H1 (cell line): ENCODE results near the gene SPI1. TPM values are rescaled to one million over a fixed set of nuclear protein-coding genes. Genes with fewer than 3 reads are reported as not detected.

ENCODE experiments used
- BCL11A ChIP-seq, 2 experiments: IDR thresholded peaks; one replicate each; pipeline ENCODE4 v1.6.1; 2011; ENCODE audit warnings: low read depth in 2 of 2, low read length in 2 of 2, mild to moderate bottlenecking in 2 of 2
- BRCA1 ChIP-seq: IDR thresholded peaks from 2 replicates; pipeline ENCODE4 v1.6.1; 2012; ENCODE audit warnings: low read depth, low read length, improper control_type of control experiment
- CBX8 ChIP-seq: fragments of 300-800, 300-1000 bp; sonication (generic); IDR thresholded peaks from 2 replicates; pipeline ENCODE4 v1.7.1; 2016; ENCODE audit warnings: low read depth, low read length, borderline replicate concordance
- FOSL1 ChIP-seq: IDR thresholded peaks from 2 replicates; pipeline ENCODE4 v1.6.1; 2011; ENCODE audit warnings: mild to moderate bottlenecking, low read depth, low read length, moderate library complexity; ENCODE audit not compliant: insufficient read depth
- POU5F1 ChIP-seq: IDR thresholded peaks from 2 replicates; pipeline ENCODE4 v1.6.1; 2011; ENCODE audit warnings: low read depth, mild to moderate bottlenecking, low read length, moderate library complexity
- RBBP5 ChIP-seq: IDR thresholded peaks from 2 replicates; pipeline ENCODE4 v1.7.1; 2012; ENCODE audit warnings: low read depth, mild to moderate bottlenecking, inconsistent platforms, low read length, moderate library complexity, borderline replicate concordance
- polyA plus RNA-seq, 7 experiments: library from polyadenylated mRNA; depleted of rRNA in 3 of 7; stranded (reverse) in 5 of 7; unstranded in 2 of 7; fragments of >200 nt in 5 of 7; fragments of 200-250 nt in 2 of 7; gene quantifications; 1 replicate in 5 of 7; 2 replicates in 1 of 7; 4 replicates in 1 of 7; pipeline versions ENCODE4 v1.2.1 to v1.2.3, GENCODE V29; 2011 to 2013; ENCODE audit warnings: missing spikeins in 2 of 7, mixed read lengths in 2 of 7
- total RNA-seq: library from RNA; stranded (reverse); fragmentation: NEBNext Ultra II Directional; extraction: Animal tissue kit (Norgen Biotek cat#: 25700); gene quantifications from 2 replicates; pipeline ENCODE4 v1.2.1, GENCODE V29; 2021
- TF ChIP-seq, protein P1 (sequence below): IDR thresholded peaks from 2 replicates; pipeline ENCODE4 v1.6.1; 2012; ENCODE audit warnings: low read length, inconsistent platforms

The SPI1 gene
- total and polyA plus RNA-seq, 2 of the 8 experiments (the other 6 are each of a cell fraction or from before 2014, with no cell fraction given) = 0.12 TPM; not detected in 1

DNA sequence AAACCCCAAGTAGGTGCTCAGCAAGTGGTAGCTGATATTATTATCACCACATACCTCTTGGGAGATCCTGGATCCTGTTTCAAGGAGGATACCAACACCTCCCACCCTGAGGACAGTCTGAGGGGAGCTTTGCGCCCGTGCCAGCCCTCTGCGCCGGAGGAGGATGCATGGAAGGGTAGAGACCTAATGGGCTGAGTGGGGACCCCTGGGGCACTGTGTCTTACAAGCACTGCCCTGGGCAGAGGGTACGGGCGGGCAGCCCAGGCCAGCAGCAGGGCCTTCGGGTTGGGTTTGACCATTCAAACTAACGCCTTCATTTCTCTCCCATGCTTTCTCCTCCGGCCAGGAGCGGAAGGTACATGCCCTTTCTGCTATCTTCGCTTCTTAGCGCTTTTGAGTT, 52.1 kb downstream of the SPI1 start (continued):
- TF ChIP-seq CBX8 = no peak
- TF ChIP-seq POU5F1 = no peak
- TF ChIP-seq BCL11A (IDR thresholded peaks at IDR 0.05; ENCODE audit: low read depth in 2 of 2, low read length in 2 of 2) = no peak
- no peak for TF ChIP-seq FOSL1
- TF ChIP-seq, protein P1, sequence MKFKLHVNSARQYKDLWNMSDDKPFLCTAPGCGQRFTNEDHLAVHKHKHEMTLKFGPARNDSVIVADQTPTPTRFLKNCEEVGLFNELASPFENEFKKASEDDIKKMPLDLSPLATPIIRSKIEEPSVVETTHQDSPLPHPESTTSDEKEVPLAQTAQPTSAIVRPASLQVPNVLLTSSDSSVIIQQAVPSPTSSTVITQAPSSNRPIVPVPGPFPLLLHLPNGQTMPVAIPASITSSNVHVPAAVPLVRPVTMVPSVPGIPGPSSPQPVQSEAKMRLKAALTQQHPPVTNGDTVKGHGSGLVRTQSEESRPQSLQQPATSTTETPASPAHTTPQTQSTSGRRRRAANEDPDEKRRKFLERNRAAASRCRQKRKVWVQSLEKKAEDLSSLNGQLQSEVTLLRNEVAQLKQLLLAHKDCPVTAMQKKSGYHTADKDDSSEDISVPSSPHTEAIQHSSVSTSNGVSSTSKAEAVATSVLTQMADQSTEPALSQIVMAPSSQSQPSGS = no peak
- TF ChIP-seq BRCA1 = no peak
- no peak for TF ChIP-seq RBBP5
